HG02763 (cell line): Measurements from ENCODE around the gene GJA1.
"Not testable (repeated sequence)": the region's sequence is repeated elsewhere in the genome, so short reads cannot be mapped to it uniquely, and the experiment has no call there.

Source experiments
- ATAC-seq: cut with Tn5 transposase; IDR thresholded peaks from one replicate; pipeline ENCODE4 v1.9.1; 2021; ENCODE audit warnings: mild to moderate bottlenecking, moderate library complexity; ENCODE audit not compliant: unreplicated experiment

The GJA1 gene

GRCh38 chr6:121436960-121437850 lies 1.8 kb downstream of the GJA1 start:
- ATAC-seq: no peak

DNA sequence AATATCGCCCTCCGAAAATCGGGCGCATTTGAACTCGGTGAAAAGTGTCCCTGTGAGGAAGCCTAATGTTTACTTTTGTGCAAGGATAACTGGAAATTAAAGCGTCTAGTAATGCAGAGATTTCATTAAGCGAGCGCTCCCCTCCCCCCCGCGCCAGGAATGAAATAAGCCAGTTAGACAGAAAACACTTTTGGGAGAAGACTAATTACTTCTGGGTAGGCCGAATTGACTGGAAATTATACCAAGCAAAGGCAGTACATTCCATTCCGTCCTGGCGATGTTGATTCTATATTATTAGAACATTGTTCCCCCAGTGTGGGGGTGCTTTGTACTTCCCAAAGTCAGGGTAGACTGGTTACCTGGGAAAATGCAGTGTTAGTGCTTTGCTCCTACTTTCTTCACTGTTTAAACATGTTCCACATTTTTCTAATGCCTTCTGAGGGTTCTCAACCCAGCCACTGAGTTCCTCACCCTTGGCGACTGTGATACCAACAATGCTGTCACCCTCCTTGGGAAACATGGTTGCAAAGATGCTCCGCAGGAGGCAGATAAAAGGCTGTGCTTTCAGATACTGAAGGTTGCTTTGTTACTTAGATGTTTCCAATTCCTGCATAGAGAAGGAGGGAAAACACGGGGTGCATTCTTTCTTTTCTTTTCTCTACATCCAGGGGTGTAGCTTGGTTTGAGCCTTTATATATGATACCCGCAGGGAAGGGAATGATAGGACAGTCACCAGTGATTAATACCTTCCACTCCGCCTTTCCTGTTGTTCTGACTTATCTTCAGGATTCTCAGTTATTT lies 2.6 kb downstream of the GJA1 start:
- ATAC-seq: no peak

DNA sequence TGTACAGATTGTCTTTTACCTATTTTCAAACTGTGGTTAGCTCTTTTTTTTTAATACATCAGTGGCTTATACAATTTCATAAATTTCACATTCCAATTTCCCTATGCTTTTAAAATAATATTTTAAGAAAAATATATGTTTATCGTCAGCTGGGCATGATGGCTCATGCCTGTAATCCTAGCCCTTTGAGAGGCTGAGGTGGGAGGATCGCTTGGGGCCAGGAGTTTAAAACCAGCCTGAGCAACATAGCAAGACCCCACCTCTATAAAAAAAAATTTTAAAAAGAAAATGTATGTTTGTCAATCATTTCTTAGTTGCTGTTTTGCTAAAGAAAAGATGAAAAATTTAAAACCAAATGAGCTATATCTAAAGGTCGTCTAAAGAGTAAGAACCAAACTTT lies 3.4 kb downstream of the GJA1 start:
- no peak for ATAC-seq

GRCh38 chr6:121439475-121439874 lies 4.0 kb downstream of the GJA1 start:
- no peak for ATAC-seq

DNA sequence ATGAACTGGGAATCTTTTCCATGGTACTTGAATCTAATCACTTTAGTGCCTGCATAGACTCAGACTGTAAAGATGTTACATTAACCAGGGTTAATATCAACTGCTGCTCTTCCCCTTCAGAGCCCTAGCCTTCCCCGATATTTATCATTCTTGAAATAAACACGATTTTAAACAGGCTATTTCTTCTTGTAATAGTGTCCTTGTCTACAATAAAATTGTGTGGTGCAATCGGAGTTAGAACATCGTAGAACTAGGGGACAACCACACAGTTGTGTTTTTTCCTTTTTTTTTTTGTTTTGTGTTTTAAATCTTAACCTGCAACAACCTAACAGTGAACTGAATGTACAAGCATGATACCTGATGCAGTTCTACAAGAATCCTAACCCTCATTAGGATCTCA lies 4.5 kb downstream of the GJA1 start:
- no peak for ATAC-seq

DNA sequence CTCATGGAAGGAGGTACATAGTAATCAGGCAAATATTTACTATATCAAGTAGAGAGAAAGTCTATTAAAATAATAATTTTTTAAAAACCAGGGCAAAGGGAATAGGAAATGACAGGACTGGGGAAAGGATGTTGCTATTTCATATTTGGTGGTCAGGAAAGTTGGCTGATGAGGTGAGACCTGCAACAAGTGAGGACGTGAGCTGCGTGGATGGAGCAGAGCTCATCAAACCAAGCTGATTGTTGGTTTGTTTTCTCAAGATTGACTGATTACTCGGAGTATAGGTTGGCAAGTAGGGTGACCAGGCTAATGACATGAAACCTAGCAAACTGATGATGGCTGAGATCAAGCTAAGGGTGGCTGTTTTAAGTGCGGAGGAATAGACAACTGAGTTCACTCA lies 6.0 kb downstream of the GJA1 start:
- ATAC-seq: no peak

GRCh38 chr6:121442576-121442975 lies 7.1 kb downstream of the GJA1 start:
- ATAC-seq: no peak

GRCh38 chr6:121443971-121444541 lies 8.6 kb downstream of the GJA1 start:
- no peak for ATAC-seq

DNA sequence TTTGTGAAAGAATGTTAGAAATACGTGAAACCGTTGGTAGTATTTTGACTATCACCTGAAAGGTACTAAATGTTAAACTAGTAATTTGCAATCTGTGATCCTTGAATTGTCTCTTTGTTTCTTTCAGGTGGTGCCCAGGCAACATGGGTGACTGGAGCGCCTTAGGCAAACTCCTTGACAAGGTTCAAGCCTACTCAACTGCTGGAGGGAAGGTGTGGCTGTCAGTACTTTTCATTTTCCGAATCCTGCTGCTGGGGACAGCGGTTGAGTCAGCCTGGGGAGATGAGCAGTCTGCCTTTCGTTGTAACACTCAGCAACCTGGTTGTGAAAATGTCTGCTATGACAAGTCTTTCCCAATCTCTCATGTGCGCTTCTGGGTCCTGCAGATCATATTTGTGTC lies 11.3 kb downstream of the GJA1 start:
- ATAC-seq: not testable (repeated sequence)

- ATAC-seq: not testable (repeated sequence)
These were observed 12.3 kb downstream of the GJA1 start for GRCh38 chr6:121447746-121448145.

- ATAC-seq: not testable (repeated sequence)
These were observed 13.1 kb downstream of the GJA1 start for GRCh38 chr6:121448528-121448927.

GRCh38 chr6:121449331-121449730 lies 13.9 kb downstream of the GJA1 start:
- no peak for ATAC-seq

- no peak for ATAC-seq
These were observed 14.8 kb downstream of the GJA1 start for GRCh38 chr6:121450242-121450641.

DNA sequence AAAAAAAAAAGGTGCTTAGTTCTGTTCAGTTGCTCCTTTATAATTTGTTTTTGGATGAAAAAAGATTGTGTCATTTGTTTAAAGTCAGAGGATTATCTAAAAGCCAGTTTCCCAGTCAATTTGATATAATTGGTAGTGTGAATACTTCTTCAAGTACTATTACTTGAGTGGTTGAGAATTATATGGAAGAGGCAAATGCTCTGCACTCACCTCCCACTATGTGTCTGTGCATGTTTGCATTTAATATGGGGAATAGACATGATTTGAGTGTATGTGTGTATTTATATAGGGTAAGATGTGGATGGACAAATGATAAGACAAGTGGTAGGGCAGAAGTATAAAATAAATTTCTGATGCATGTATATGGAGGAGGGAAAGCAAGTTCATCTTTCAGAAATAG lies 15.8 kb downstream of the GJA1 start:
- no peak for ATAC-seq

DNA sequence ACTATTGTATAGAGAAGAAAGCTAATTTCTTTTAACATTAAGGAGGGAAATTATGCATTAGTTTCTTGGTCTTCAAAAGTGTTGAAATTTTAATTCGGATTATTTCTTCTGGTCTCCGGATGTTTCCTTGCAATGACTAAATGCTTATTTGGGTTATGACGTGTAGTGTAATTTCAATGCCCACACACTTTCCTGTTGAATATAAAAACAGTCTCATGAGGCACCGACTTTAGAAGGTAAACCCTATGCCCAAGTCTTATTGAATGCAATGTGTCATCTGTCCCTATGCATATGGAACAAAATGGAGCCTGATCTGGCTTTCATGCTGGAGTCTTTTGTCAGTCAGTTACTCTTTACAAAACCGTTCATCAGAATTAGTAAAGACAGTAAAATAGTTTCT lies 17.7 kb downstream of the GJA1 start:
- ATAC-seq: no peak

DNA sequence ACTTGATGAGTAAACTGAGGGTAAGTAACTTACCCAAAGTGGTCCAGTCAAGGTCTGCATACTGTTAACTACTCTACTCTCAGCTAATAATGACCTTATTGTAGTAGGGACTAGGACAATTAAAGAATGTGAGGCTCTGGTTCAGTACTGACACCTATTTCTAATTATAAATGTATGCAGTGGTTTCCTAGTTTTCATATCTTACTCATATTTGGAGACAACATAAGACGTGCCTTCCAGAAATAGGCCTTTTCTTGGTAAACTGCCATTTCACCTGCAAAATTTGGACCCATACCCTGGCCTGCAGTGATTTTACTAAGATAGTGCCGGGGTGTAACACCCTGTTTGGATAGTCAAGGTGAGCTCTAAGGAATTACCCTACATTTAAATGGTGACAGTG lies 24.7 kb downstream of the GJA1 start:
- no peak for ATAC-seq

- ATAC-seq: no peak
These were observed 27.6 kb downstream of the GJA1 start for GRCh38 chr6:121463087-121463486.

GRCh38 chr6:121465101-121465500 lies 29.7 kb downstream of the GJA1 start:
- no peak for ATAC-seq

DNA sequence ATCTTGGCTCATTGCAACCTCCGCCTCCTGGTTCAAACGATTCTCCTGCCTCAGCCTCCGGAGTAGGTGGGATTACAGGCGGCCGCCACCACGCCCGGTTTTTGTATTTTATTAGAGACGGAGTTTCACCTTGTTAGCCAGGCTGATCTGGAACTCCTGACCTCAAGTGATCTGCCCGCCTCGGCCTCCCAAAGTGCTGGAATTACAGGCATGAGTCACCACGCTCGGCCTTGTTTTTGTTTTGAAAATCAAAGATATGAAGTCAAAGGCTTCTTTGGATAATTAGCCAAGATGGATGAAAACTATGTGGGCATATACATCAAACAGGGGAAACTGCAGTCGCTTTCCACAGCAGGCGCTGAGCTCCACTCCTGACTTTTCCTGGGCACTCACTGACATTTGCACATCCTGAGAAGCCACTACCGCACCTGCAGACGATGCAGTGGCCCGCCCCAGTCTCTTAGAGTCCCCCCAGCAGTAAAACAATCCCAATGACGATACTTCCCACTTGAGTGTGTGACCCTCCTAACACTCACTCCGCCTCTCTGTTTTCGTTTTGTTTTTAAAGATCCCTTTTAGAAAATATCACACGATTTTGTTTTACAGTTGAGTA lies 44.1 kb downstream of the GJA1 start:
- no peak for ATAC-seq

DNA sequence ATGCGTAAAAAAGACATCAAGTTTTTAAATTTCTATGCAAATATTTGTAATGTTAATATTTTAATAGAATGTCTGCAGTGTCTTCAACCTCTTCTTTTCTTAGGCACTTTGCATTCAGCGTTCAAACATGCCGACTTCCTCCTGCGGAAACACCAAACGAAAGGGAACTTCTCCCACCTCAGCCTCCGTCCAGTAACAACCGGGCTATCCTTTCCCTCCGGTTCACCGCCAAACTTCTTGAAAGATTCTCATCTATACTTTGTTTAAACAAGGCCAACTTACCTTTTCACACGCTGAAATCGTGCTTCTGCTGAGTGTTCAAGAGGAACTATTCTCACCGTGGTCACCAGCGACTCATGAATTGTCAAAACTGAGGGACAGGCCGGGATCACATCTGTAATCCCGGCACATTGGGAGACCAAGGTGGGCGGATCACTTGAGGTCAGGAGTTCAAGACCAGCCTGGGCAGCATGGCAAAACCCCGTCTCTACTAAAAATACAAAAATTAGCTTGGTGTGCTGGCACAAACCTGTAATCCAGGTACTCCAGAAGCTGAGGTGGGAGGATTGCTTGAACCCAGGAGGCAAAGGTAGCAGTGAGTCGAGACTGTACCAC lies 44.8 kb downstream of the GJA1 start:
- no peak for ATAC-seq
